T-helper 17 cell (primary cell): ENCODE results near the gene DBN1. TPM values are rescaled to one million over a fixed set of nuclear protein-coding genes. Genes with fewer than 3 reads are reported as not detected.

ENCODE experiments used
- ATAC-seq: fragments of 150-1000 bp; cut with Tn5 transposase; 2 replicates; pipeline ENCODE4 v1.10.0; 2021; ENCODE audit warnings: mild to moderate bottlenecking, moderate library complexity
- DNase-seq, 3 donors: peaks; one replicate each; pipeline versions ENCODE4 v3.0.0 to v3.0.0-alpha.2; 2020 to 2021
- H3K9me3 ChIP-seq: one replicate; pipeline ENCODE4 v1.7.0; 2013; ENCODE audit warnings: low read length, mild to moderate bottlenecking; ENCODE audit not compliant: control insufficient read depth, poor library complexity, severe bottlenecking
- H3K27ac Mint-ChIP-seq: one replicate; pipeline ENCODE4 v1.8.0; 2022; ENCODE audit warnings: mild to moderate bottlenecking, moderate library complexity, mixed read lengths
- H3K27me3 Mint-ChIP-seq: one replicate; pipeline ENCODE4 v1.8.0; 2022; ENCODE audit warnings: mixed read lengths
- H3K36me3 Mint-ChIP-seq: one replicate; pipeline ENCODE4 v1.8.0; 2022; ENCODE audit warnings: low read depth, mixed read lengths
- H3K4me1 Mint-ChIP-seq: one replicate; pipeline ENCODE4 v1.8.0; 2022; ENCODE audit warnings: mild to moderate bottlenecking, mixed read lengths
- H3K4me3 Mint-ChIP-seq: one replicate; pipeline ENCODE4 v1.8.0; 2022; ENCODE audit warnings: mild to moderate bottlenecking, moderate library complexity, mixed read lengths
- total RNA-seq, 4 donors: library from RNA in 2 of 4; stranded (reverse) in 2 of 4; gene quantifications; one replicate each; pipeline ENCODE4 v1.2.3 and lab custom pipeline; 2022 to 2026

The DBN1 gene
- total RNA-seq, 2 donors from 2014 or later, result 1.2 to 5.0 TPM

GRCh38 chr5:177440211-177440989, 33.0 kb downstream of the DBN1 start:
- ATAC-seq (peak; percentile 86), DNase-seq (peak; percentile 59 to 76 (median 68))
- Mint-ChIP-seq H3K4me1 (peaks cover 49% of the 10 kb centered on the region), H3K27ac (peak overlapping the region; percentile 99), H3K27me3 (no peaks in the 10 kb centered on the region), H3K36me3 (peaks cover 8% of the 10 kb centered on the region), H3K4me3 (peak overlapping the region; percentile 75)
- H3K9me3 ChIP-seq, result no peaks in the 10 kb centered on the region

DNA sequence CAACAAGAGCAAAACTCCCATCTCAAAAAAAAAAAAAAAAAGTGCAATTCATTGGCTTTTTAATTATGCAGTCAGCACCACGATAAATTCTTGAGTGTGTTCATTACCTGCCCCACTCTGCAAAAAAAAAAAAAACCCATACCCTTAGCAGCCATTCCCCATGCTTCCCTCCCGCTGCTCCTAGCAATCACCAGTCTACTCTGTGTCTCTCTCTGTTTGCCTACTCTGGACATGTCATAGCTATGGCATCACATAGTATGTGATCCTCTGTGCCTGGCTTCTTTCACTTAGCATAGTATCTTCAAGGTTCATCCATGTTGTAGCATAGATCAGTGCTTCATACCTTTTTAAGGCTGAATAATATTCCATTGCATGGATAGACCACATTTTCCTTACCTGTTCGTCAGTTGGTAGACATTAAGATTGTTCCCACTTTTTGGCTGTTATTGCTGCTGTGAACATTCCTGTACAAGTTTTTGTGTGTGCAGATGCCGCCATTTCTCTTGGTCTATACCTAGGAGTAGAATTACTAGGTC, 33.8 kb downstream of the DBN1 start:
- H3K4me3 Mint-ChIP-seq, result peak overlapping the region; percentile 75
- H3K9me3 ChIP-seq, result no peaks in the 10 kb centered on the region
- no peaks in the 10 kb centered on the region for H3K27me3 Mint-ChIP-seq
- ATAC-seq, result peak; percentile 0
- DNase-seq, result no peak
- H3K4me1 Mint-ChIP-seq, result peaks cover 46% of the 10 kb centered on the region
- H3K36me3 Mint-ChIP-seq, result peaks cover 8% of the 10 kb centered on the region
- peak overlapping the region; percentile 99 for H3K27ac Mint-ChIP-seq

DNA sequence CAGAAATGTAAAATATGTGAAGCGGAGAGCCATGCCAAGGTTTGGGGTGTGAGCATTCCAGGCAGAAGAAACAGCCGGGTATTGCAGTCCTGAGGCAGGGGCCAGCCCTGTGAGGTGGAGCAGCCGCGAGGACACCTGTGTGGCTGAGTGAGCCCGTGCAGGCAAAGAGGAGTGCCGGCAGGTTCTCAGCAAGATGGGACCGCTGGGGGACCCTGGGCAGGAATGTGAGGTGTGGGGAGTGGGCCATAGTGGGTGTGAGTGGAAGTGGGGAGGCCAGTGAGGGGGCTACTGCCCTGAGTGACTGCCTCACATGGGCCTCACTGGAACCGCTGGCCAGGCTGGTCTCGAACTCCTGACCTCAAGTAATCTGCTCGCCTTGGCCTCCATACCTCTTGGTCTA, 35.0 kb downstream of the DBN1 start:
- H3K4me1 Mint-ChIP-seq, result peaks cover 50% of the 10 kb centered on the region
- DNase-seq (no peak), ATAC-seq (no peak)
- H3K27ac Mint-ChIP-seq, result peak overlapping the region; percentile 99
- H3K27me3 Mint-ChIP-seq, result no peaks in the 10 kb centered on the region
- no peak overlapping the region for H3K4me3 Mint-ChIP-seq
- no peaks in the 10 kb centered on the region for H3K9me3 ChIP-seq
- H3K36me3 Mint-ChIP-seq, result peaks cover 8% of the 10 kb centered on the region

DNA sequence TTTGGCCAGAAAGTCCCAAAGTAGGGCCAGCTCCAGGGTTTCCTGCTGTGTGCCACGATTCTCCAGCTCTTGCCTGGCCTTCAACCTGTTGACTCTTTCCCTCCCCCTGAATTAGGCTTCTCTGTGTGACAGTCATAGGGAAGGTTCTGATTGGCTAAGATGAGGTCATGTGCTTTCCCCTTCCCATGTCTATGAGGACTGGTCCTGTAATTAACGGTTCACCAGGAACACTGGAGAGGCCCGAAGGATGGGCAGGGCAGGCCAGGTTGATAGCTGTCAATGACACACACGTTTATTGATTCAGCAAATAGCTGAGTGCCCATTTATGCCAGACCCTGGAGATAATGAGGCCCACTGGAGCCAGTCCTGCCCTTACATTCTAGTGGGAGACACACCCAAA, 35.8 kb downstream of the DBN1 start:
- no peak for ATAC-seq
- Mint-ChIP-seq H3K36me3 (peaks cover 10% of the 10 kb centered on the region), H3K4me3 (no peak overlapping the region), H3K4me1 (peaks cover 53% of the 10 kb centered on the region), H3K27ac (peak overlapping the region; percentile 99), H3K27me3 (no peaks in the 10 kb centered on the region)
- no peaks in the 10 kb centered on the region for H3K9me3 ChIP-seq
- DNase-seq, result no peak

DNA sequence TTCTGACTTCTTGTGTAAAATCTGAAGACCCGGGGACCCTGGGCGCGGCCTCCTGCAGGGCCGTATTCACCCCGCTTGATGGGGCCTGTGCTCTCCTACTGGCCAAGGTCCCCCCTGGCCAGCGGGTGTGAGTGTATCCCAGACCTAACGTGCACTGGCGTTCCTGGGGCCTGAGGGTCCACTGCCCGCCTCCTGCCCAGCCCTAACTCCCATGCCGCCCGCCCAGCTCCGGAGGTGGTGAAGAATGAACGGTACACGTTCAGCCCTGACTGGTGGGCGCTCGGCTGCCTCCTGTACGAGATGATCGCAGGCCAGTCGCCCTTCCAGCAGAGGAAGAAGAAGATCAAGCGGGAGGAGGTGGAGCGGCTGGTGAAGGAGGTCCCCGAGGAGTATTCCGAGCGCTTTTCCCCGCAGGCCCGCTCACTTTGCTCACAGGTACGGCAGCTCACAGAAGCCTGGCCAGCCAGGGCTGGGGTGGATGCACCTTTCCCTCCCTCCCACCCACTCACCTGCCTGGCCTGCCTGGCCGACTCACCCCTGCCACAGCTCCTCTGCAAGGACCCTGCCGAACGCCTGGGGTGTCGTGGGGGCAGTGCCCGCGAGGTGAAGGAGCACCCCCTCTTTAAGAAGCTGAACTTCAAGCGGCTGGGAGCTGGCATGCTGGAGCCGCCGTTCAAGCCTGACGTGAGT, 37.4 kb downstream of the DBN1 start:
- Mint-ChIP-seq H3K4me1 (peaks cover 58% of the 10 kb centered on the region), H3K27ac (peak overlapping the region; percentile 99), H3K27me3 (no peaks in the 10 kb centered on the region), H3K36me3 (peaks cover 7% of the 10 kb centered on the region), H3K4me3 (no peak overlapping the region)
- H3K9me3 ChIP-seq, result no peaks in the 10 kb centered on the region
- ATAC-seq (no peak), DNase-seq (no peak)

DNA sequence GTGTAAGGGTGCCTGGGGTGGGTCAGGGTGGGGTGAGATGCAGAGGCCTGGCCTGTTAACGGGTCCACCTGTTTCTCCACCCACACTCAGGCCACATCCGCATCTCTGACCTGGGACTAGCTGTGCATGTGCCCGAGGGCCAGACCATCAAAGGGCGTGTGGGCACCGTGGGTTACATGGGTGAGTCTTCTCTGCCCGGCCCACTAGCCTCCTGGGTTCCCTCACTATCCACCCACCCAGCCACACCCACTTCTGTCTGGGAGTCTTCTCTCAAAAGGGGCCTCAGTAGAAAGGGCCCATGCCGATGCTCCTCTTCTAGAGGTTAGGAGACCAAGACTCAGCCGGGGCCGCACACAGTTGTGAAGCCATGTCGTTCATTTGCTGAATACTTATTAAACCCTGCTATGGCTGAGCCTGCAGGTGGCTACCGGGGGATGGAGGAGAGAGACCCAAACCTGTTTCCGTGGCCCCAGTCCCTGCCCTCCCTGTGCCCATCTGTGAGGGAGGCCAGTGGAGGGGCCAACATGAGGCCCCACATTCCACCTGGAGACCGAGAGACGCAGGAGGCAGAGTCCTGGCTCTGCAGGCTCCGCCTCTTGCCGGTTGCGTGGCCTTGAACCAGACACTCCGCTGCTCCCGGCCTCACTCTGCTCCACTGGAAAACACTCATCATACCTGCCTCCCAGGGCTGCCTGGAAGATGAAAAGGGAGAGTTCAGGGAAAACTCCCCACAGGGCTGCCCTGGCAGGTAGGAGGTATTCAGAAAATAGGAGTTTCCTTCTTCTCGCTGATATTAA, 38.3 kb downstream of the DBN1 start:
- no peaks in the 10 kb centered on the region for H3K27me3 Mint-ChIP-seq
- peak overlapping the region; percentile 80 for H3K4me3 Mint-ChIP-seq

DNA sequence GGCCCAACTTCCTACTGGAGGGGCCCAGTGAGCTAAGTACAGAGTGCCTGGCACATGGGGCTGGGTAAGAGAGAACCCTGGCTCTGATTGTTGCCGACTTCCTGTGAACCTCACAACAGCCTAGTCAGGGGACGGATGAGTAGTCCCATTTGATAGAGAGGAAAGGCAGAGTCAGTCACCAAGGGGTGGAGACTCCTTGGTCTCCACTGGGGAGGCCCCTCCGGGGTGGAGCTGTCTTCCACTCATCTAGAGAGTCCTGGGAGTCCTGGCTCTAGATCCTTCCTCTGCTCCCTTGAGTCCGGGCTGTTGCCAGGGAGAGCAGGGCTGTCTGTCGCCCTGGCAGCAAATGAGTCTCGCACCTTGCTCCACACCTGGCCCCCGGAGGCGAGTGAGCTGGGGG, 39.0 kb downstream of the DBN1 start:
- Mint-ChIP-seq H3K4me3 (peak overlapping the region; percentile 80), H3K36me3 (peaks cover 5% of the 10 kb centered on the region), H3K27ac (peak overlapping the region; percentile 98), H3K27me3 (no peaks in the 10 kb centered on the region), H3K4me1 (peaks cover 57% of the 10 kb centered on the region)
- ATAC-seq (peak; percentile 50), DNase-seq (peak in 2 of 3 donors; percentile 23 to 46)
- H3K9me3 ChIP-seq, result no peaks in the 10 kb centered on the region

More for the DNA sequence above, 38.3 kb downstream of the DBN1 start:
- Mint-ChIP-seq H3K27ac (peak overlapping the region; percentile 98), H3K36me3 (peaks cover 7% of the 10 kb centered on the region), H3K4me1 (peaks cover 61% of the 10 kb centered on the region)
- H3K9me3 ChIP-seq, result no peaks in the 10 kb centered on the region
- ATAC-seq (no peak), DNase-seq (no peak)

DNA sequence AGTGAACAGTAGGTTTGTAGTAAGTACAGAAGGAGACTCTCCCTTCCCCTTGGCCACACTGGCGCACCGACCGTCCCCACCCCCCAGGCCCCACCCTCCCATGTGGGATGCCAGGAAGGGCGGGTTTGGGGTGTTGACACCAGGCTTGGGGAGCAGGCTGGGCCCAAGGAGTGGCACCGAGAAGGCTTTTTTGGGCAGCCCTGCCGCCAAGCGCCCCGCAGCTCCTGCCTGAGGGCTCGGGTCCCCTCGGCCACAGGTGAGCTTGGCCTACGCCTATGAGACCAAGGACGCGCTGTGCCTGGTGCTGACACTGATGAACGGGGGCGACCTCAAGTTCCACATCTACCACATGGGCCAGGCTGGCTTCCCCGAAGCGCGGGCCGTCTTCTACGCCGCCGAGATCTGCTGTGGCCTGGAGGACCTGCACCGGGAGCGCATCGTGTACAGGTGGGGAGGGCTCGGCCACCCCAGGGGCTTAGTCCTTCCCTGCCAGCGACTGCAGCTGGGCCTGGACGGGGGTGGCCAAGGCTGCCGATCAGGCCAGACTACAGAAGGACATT, 39.7 kb downstream of the DBN1 start:
- DNase-seq (no peak), ATAC-seq (no peak)
- peak overlapping the region; percentile 98 for H3K27ac Mint-ChIP-seq
- H3K9me3 ChIP-seq, result no peaks in the 10 kb centered on the region
- H3K4me3 Mint-ChIP-seq, result peak overlapping the region; percentile 80
- no peaks in the 10 kb centered on the region for H3K27me3 Mint-ChIP-seq
- H3K4me1 Mint-ChIP-seq, result peaks cover 62% of the 10 kb centered on the region
- H3K36me3 Mint-ChIP-seq, result peaks cover 7% of the 10 kb centered on the region

DNA sequence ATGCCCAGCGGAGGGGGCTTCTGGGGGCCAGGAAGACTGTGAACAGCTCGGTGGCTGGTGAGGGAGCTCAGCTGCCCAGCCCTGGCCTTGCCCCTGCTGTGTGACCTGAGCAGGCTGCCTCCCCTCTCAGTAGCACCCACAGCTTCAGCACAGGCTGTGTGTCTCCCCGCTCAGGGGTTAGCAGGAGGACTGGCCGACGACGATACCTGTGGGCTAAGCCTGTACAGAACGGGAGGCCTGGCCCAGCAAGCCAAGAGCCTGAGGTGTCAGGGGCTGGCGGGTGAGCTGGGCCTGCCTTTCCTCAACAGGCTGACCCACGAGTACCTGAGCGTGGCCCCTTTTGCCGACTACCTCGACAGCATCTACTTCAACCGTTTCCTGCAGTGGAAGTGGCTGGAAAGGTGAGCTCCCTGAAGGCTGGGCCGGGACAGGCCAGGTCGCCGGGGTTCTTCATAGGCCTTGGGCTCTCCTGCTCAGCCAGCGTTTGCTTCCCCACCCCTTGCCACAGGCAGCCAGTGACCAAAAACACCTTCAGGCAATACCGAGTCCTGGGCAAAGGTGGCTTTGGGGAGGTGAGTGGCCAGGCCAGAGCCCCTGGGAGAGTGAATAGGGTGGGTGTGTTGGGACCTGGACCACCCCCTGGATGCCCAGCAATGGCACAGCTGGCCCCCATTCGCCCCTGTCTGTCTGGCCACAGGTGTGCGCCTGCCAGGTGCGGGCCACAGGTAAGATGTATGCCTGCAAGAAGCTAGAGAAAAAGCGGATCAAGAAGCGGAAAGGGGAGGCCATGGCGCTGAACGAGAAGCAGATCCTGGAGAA, 40.4 kb downstream of the DBN1 start:
- H3K4me1 Mint-ChIP-seq, result peaks cover 62% of the 10 kb centered on the region
- H3K9me3 ChIP-seq, result no peaks in the 10 kb centered on the region
- peak overlapping the region; percentile 77 for H3K4me3 Mint-ChIP-seq
- no peaks in the 10 kb centered on the region for H3K27me3 Mint-ChIP-seq
- peak overlapping the region; percentile 98 for H3K27ac Mint-ChIP-seq
- ATAC-seq (no peak), DNase-seq (no peak)
- peaks cover 7% of the 10 kb centered on the region for H3K36me3 Mint-ChIP-seq

DNA sequence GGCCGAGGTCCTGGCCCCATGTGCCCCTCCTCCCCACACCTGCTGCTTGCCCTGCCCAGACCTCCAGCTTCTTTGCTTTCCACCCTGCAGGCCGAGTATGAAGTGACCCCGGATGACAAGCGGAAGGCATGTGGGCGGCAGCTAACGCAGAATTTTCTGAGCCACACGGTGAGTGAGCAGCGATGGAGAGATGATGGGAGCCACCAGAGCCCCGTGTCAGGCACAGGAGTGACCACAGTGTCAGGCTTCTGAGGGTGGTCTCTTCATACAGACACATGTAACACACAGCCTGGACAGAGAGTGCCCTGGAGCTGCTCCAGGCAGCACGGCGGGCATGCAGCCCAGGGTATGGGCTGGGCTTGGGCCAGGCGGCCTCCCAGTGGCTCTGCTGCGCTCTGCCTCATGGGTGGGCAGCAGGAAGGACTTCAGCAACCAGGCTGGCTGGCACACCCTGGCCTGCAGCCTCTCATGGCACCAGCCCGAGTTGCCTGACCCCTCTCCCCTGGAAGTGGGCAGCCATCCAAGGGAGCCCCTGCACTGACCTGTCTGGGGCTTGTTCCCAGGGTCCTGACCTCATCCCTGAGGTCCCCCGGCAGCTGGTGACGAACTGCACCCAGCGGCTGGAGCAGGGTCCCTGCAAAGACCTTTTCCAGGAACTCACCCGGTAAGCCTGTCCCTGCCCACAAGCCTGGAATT, 41.1 kb downstream of the DBN1 start:
- Mint-ChIP-seq H3K36me3 (peaks cover 7% of the 10 kb centered on the region), H3K4me1 (peaks cover 61% of the 10 kb centered on the region), H3K27ac (peak overlapping the region; percentile 98), H3K27me3 (no peaks in the 10 kb centered on the region), H3K4me3 (peak overlapping the region; percentile 93)
- no peaks in the 10 kb centered on the region for H3K9me3 ChIP-seq
- ATAC-seq (no peak), DNase-seq (no peak)

DNA sequence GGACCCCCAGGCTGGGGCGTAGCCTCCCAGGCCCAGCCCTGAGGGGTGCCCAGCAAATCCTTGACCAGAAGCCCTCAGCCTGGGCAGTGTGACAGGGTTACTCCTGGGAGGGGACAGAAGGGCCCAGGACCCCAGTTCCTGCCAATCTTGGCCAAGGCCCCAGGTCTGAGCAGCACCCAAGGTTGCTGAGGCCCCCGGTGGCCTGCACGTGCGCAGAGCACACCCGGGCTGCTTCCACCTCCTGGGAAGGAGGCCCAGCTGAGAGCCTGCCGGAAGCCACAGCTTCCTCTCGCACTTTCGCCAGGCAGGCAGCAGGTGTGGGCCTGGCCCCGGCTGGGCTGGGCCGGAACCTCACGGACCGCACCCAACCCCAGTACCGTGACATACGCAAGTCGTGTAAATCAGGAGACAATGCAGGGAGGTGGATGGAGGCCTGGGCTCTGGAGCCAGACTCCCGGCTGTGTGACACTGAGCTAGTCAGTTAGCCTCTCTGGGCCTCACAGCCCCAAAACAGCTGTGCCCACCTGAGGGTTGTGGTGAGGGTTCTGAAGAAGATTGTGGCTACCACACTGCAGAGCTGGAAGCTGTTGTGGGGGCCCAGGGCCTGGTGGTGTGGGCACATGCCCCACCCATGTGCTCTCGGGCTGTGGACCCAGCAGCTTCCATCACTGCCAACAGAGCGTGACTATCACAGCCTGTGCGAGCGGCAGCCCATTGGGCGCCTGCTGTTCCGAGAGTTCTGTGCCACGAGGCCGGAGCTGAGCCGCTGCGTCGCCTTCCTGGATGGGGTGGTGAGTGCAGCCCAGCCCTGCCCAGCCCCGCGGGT, 41.9 kb downstream of the DBN1 start:
- Mint-ChIP-seq H3K4me1 (peaks cover 55% of the 10 kb centered on the region), H3K27ac (peak overlapping the region; percentile 98), H3K4me3 (peak overlapping the region; percentile 93), H3K27me3 (no peaks in the 10 kb centered on the region), H3K36me3 (peaks cover 5% of the 10 kb centered on the region)
- DNase-seq (peak; percentile 46 to 63 (median 56)), ATAC-seq (peak; percentile 46)
- H3K9me3 ChIP-seq, result no peaks in the 10 kb centered on the region
